GM21367 (cell line): Measurements from ENCODE around the gene DRGX.

Source experiments
- ATAC-seq: cut with Tn5 transposase; IDR thresholded peaks from one replicate; pipeline ENCODE4 v1.9.1; 2021; ENCODE audit not compliant: unreplicated experiment

Gene DRGX

DNA sequence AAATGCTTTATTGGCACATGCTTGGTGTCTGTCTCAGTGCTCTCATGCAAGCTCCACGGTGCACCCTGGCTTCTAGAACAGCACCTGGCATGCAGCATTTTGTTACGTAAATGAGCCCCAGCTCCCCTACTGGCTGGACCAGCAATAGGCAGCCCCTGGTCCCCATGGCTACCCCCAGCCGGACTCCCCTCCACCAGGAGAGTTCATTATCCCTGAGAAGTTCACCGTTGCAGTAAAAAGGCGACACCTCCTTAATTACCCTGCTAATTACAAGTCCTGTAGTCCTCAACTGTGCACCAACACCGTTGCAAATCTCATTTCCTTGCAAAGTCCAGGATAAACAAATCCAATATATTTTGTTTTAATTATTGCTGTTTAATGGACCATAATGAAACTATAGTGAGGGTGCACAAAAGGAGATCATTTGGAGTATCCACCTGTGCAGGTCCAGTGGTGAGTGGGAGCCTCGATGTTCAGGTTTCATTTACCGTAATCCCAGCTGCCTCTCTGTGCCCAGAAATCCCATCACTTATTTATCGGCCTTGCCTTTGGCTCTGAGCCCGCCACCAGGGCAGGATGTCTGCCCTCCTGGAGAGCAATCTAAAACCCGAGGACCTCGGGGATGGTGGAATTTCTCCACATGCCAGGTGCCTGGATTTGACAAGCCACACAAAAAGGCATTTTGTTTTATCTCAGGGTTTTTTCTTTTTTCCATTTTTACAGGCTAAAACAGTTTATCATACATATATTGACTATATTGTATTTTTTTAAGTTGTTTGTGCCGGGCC is 12.8 kb upstream of the DRGX start:
- no peak for ATAC-seq

- no peak for ATAC-seq
These were observed 11.8 kb upstream of the DRGX start for GRCh38 chr10:49407552-49408137.

DNA sequence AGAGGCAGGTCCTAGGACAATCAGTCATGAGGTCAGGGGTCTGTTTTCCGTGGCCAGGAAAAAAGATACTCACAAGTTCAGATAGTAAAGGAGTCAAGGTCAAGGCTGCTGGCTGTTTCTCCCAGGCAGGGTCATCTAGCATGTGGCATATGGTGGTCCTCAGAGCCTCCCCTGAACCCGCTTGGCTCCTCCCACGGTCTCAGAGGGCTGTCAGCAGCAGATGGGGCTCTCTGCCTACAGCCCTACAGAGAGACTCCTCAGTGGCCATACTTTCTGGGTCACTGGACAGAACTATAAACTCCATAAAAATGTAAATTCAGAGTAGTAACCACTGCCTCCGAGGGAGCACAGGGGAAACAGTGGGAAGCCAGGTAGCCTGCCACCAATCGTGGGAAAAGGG is 11.3 kb upstream of the DRGX start:
- ATAC-seq: no peak

DNA sequence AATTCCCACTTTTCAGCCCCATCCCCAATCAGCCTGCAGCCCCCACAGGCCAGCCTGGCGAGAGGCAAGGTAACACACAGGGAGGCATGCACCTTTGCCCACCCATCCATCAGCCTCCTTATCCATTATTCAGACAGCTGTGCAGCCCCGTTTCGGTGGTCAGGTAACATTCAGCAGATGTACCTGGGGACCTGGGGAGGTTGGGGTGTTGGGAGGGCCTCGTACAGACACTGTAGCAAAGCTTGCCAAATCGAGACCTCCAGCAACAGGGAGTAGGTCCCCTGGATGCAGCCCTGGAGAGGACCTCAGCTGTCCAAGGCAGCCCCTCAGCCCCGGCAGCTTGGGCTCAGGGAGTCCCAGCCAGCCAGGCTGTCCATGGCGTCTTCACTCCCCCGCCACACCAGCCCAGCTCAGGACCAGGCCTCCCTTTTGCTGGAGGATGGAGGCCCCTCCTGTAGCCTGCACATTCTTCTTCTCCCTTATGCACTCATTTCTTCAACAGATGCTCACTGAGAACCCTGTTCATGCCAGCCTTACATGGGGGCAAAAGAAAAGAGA is 8.5 kb upstream of the DRGX start:
- ATAC-seq: no peak

DNA sequence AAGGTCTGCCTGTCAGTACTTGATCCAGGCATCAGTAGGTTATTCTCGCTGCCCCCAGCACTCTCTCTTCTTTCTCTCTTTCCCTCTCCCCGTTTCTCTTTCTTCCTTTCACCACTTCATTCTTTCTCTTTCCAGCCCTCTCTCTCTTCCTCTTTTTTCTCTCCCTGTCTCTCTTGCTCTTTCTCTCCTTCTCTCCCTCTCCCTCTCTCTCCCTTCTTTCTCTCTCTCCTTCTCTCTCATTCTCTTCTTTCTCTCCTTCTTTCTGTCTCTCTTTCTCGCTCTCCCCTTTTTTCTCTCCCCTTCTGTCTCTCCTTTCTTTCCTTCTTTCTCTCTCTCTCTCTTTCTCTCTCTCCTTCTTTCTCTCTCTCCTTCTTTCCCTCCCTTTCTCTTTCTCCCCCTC is 7.5 kb upstream of the DRGX start:
- ATAC-seq: no peak

DNA sequence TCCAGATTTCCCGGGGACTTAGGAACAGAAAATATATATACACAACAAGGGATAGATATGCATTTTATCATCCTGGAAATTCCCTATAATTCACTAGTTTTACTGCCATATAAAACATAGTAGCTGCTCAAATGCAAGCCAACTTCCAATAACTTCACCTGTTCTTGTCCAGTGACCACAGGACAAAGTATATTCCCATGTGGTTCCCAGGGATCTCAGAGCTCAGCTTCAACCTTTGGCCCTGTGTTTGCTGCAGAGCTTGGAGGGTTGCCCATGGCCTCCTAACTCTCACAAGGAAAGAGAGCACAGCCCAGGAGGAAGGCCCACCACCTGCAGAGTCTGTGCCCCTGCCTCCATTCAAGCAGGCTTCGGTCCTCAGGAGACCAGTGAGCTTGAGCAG is 4.5 kb upstream of the DRGX start:
- ATAC-seq: no peak

DNA sequence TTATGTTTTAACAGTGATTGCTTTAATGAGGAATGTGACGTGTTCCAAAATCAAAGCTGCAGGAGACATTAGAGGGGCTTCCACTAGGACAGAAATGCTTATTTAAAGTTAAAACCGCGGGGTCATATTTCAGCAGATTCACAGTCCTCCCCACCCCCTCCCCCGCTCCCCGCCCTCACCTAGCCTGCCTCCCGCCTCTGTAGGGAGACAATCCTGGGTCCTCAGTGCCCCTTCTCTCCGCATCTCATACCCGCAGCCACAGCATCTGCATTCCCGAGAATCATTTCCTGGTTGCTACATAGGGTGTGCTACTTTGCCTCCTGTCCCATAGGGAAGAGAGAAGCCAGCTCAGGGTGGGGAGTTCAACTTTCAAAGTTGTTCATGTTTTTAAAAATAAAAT is 3.1 kb upstream of the DRGX start:
- ATAC-seq: no peak

- no peak for ATAC-seq
These were observed 2.3 kb upstream of the DRGX start for GRCh38 chr10:49398000-49398861.

DNA sequence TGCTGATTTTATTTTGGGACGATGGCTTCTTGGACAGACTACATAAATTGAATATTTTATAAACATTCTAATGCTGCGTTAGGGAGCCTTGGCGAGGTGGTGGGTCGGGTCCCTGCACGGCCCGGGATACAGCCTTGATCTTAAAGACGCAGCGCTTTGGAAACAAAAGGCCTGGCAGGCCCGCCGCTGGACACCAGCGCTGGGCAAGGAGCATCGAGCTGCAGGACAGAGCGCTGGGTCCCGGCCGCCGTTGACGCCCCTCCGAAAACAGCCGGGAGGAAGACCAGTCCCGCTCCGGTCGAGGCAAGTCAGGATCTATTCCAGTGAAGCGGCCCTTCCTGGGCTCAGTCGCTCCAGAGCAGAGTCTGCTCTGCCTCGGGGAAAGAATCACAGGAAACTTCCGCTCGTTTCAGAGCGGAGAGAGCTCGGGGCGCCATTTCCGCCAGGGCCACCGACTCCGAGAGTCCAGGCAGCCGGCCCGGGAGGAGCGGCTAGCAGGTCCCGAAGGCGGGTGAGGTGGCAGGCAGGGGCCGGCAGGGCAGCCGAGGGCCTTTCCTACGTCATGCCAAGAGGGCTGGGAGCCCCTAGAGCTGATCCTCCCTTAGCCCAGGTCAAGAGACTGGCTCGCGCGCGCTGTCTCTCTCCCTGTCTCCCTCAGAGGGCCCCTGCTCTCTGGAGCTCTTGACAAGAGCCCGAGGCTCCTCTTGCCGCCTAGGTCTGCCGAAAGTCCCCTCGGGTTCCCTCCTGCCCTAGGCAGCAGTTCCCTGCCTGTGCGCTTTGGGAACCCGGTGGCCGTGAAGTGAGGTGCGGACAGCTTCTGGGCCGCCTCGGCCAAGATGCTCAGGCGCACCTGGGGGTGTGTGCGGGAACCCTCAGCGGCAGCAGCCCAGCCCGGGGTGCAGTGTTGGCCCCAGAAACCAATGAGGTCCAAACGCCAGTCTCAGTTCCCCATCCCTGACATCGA is 1.4 kb upstream of the DRGX start:
- ATAC-seq: no peak

- ATAC-seq: no peak
These were observed 744 bp upstream of the DRGX start for GRCh38 chr10:49396666-49396999.

DNA sequence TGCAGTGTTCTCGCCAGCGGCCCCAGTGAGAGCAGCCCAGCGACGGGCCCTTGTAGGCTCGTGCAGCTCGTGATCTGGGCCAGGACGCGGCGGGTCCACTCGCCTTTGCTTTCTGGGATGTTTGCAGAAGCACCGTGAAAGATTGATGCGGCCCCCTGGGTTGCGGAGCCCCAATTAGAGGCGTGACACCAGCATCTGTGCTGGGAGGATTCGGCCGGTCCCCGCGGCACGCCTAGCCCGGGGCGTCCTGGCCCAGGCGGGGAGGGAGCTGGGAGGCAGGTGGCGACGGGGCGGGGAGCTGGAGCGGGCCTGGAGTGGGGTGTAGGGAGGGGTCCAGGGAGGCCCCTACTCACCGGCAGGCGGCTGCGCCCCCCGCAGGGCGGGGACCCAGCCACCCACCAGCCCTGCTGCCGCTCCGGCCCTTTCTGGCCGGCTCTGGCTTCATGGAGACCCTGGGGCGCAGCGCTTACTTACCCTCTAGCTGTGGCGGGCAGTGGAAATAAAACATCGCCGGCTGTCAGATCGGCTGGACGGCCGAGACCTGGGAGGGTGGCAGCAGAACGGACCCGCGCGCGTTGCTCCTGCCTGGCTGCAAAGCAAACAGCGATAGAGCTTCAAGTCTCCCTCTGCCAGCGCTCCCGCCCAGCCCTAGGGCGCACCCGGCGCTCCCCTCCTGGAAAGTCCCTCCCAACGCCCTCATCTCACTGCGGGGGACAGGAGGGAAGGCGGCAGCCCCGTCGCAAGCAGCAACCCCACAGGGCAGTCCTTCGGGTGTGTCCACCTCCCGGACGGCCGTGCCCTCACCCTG is 752 bp downstream of the DRGX start:
- ATAC-seq: no peak

GRCh38 chr10:49393757-49394156 is 2.1 kb downstream of the DRGX start:
- ATAC-seq: no peak

DNA sequence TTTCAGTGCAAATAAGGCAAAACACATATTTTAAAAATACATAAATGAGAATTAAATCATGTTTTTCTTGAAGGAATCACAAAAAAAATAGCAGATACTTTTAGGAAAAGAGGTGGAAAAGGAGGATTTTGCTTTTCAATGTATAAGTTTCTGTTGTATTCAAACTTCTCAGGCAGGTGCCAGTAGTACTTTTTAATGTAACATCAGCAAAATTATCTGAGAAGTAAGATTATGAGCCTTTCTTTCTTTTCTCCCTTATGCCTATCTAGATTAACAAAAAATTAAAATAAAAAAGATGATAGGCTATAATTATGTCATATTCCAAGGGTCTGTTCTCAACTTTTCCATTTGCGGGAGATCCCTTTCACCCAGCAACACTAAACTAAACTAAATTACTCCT is 2.6 kb downstream of the DRGX start:
- no peak for ATAC-seq

GRCh38 chr10:49389361-49389933 is 6.4 kb downstream of the DRGX start:
- ATAC-seq: no peak

DNA sequence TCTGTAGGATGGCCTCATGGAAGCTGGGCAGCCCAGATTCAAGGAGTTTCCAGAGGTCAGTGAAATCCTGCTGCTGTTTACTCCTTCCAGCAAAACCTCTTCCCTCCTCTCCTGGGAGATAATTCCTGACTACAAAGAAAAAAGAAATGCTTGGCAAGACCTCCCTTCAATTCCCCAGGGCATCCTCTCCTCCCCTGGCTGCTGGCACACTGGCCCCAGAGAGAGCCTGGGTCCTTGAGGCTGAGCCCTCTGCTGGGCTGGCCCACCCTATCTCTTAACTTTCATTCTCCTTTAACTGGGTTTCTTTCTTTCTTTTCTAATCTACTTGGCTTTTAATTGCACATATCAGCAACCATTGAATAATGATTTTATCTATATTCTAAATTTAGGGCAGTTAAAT is 7.7 kb downstream of the DRGX start:
- no peak for ATAC-seq

- ATAC-seq: no peak
These were observed 8.8 kb downstream of the DRGX start for GRCh38 chr10:49387071-49387470.

DNA sequence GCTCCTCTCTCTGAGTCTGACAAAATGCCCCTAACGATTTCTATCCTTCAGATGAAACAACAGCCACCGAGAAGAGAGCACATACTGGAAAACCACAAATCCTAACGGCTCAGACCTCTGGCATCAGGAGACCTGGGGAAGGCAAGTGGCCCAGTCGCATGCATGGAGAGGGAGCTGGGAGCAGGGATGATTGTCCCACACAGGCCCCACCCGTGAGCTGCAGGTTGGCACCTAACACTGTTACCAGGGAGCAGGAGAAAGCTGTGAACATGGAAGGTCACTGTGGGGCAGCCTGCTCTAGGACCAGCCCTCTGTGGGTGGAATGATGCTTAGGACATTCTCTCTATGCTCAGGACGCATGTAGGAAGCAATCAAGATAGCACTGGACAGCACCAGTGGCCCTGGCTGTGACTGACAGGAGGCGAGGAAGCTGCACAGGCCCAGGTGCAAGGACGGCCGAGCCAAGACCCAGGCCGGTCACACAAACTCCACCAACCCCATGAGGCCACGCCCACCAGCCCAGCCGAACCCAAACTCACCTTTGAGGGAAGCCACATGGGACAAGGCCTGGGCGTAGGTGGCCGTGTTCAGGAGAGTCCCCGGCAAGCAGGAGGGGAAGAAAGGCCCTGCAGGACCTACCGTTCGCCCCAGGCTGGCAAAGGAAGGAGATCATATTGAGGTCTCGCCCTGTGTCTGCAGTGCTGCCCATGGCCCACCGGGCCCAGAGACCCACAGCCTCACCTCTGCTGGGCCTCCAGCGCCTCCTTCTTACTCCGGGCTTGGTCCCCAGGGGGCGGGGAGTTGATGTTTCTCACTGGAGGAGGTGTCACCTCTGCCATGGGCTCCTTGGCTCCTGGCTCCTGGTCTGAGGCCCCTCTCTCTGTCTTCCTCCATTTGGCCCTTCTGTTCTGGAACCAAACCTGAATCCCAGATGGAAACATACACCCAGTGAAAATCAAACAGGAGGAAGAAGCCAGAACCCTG is 9.7 kb downstream of the DRGX start:
- no peak for ATAC-seq

GRCh38 chr10:49384268-49384953 is 11.5 kb downstream of the DRGX start:
- no peak for ATAC-seq
